Fibroblast of the conjunctiva (primary cell): ENCODE results near the gene LRRC41.
"Not testable (repeated sequence)": the region's sequence is repeated elsewhere in the genome, so short reads cannot be mapped to it uniquely, and the experiment has no call there.

Experiments used
- DNase-seq: peaks from one replicate; pipeline ENCODE4 v3.0.0-alpha.2; 2010; ENCODE audit warnings: low read depth

The LRRC41 gene

DNA sequence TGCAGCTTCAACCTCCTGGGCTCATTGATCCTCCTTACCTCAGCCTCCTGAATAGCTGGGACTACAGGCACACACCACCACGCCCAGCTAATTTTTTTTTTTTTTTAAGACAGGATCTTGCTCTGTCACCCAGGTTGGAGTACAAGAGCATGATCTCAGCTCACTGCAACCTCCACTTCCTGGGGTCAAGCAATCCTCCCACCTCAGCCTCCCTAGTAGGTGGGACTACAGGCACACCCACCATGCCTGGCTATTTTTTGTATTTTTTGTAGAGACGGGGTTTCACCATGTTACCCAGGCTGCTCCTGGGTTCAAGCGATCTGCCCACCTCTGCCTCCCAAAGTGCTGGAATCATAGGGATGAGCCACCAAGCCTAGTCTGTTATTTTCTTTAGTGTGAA, 59.6 kb downstream of the LRRC41 start:
- DNase-seq, result not testable (repeated sequence)

DNA sequence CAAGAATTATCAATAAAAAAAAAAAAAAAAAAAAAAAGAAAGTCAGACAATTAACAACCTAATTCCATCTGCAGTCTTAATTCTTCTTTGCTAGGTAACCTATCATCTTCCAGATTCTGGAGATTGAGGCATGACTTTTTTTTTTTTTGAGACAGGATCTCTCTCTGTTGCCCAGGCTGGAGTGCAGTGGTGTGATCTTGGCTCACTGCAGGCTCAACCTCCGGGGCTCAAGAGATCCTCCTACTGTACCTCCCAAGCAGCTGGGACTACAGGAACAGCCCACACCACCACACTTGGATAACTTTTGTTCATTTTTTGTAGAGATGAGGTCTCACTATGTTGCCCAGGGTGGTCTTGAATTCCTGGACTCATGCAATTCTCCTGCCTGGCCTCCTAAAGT, 60.5 kb downstream of the LRRC41 start:
- no peak for DNase-seq

DNA sequence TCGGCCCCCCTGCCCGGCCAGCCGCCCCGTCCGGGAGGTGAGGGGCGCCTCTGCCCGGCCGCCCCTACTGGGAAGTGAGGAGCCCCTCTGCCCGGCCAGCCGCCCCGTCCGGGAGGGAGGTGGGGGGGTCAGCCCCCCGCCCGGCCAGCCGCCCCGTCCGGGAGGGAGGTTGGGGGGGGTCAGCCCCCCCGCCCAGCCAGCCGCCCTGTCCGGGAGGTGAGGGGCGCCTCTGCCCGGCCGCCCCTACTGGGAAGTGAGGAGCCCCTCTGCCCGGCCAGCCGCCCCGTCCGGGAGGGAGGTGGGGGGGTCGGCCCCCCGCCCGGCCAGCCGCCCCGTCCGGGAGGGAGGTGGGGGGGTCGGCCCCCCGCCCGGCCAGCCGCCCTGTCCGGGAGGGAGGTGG, 61.7 kb downstream of the LRRC41 start:
- DNase-seq, result not testable (repeated sequence)

GRCh38 chr1:46238865-46239264, 64.6 kb downstream of the LRRC41 start:
- DNase-seq, result not testable (repeated sequence)

- DNase-seq, result no peak
Measured at GRCh38 chr1:46236882-46237281, 66.5 kb downstream of the LRRC41 start.

- not testable (repeated sequence) for DNase-seq
Measured at GRCh38 chr1:46231231-46231630, 72.2 kb downstream of the LRRC41 start.
